ENCODE results near the gene IFI35. TPM values are rescaled to one million over a fixed set of nuclear protein-coding genes. Genes with fewer than 3 reads are reported as not detected.
A peak's percentile ranks its signal among the peaks of the same experiment; 100 is the strongest.

Gene IFI35
- total and polyA plus RNA-seq, 9 of the 15 experiments (the other 6 are each of a cell fraction or from before 2014, with no cell fraction given), result 4.4 to 13.1 (median 10.2) TPM

GRCh38 chr17:42964161-42964932, 42.2 kb upstream of the IFI35 start, which contains the start of gene AARSD1 (continued):
- no peak for TF ChIP-seq CREB3 (tag; conservative IDR thresholded peaks at IDR 0.05; ENCODE audit: low read depth)
- TF ChIP-seq ZNF76 (CRISPR knock-in tag; IDR thresholded peaks at IDR 0.05; ENCODE audit: borderline replicate concordance), result no peak
- no peak for TF ChIP-seq HOMEZ (CRISPR knock-in tag; IDR thresholded peaks at IDR 0.05)
- TF ChIP-seq TBL1XR1 (IDR thresholded peaks at IDR 0.05; ENCODE audit: low read length in 2 of 2), result peak in 1 of 2 experiments; percentile 61; a peak in 1 of 4 replicates
- TF ChIP-seq NKRF (IDR thresholded peaks at IDR 0.05; ENCODE audit: borderline replicate concordance), result peak; percentile 96
- no peak for TF ChIP-seq ZNF232 (CRISPR knock-in tag; IDR thresholded peaks at IDR 0.05)
- TF ChIP-seq CSDE1 (IDR thresholded peaks at IDR 0.05), result peak in 1 of 2 experiments; percentile 46; a peak in 1 of 4 replicates
- peak; percentile 55 for TF ChIP-seq MXD1 (CRISPR knock-in tag; IDR thresholded peaks at IDR 0.05; ENCODE audit: borderline replicate concordance, poor library complexity, severe bottlenecking)
- peak; percentile 63; the same call in 1 of the 2 replicates for TF ChIP-seq BHLHE40 (IDR thresholded peaks at IDR 0.05; ENCODE audit: low read length)
- no peak for TF ChIP-seq EZH2 (IDR thresholded peaks at IDR 0.05; ENCODE audit: borderline replicate concordance, low read depth, low read length)
- TF ChIP-seq ATF3 (IDR thresholded peaks at IDR 0.05), result no peak
- TF ChIP-seq ATF3 (CRISPR knock-in tag; conservative IDR thresholded peaks at IDR 0.05), result no peak
- TF ChIP-seq ZNF282 (CRISPR knock-in tag; IDR thresholded peaks at IDR 0.05), result no peak
- TF ChIP-seq ZNF75A (CRISPR knock-in tag; IDR thresholded peaks at IDR 0.05), result no peak
- no peak for TF ChIP-seq MAZ (CRISPR knock-in tag; conservative IDR thresholded peaks at IDR 0.05 in 1 of 2, IDR thresholded peaks at IDR 0.05 in 1 of 2)
- no peak for TF ChIP-seq ZZZ3 (IDR thresholded peaks at IDR 0.05)
- peak; percentile 78 for TF ChIP-seq ZBTB12 (CRISPR knock-in tag; IDR thresholded peaks at IDR 0.05)
- TF ChIP-seq SMARCC2 (IDR thresholded peaks at IDR 0.05; ENCODE audit: low read depth), result no peak
- no peak for TF ChIP-seq CGGBP1 (CRISPR knock-in tag; IDR thresholded peaks at IDR 0.05)
- no peak for TF ChIP-seq MAFG (tag; conservative IDR thresholded peaks at IDR 0.05)
